IMR-90 (cell line): ENCODE results near the gene ARMS2. TPM values are rescaled to one million over a fixed set of nuclear protein-coding genes. Genes with fewer than 3 reads are reported as not detected.
A peak's percentile ranks its signal among the peaks of the same experiment; 100 is the strongest.

Experiments used
- ATAC-seq: fragments of 200-7000 bp; cut with Tn5 transposase; 2 replicates; pipeline ENCODE4 v1.9.1; 2020; ENCODE audit warnings: low read depth, mild to moderate bottlenecking, moderate library complexity
- BruUV-seq: library from RNA; stranded (reverse); fragments of 400-500 nt; replicated peaks from 2 replicates; lab custom pipeline; 2021; lab: Mats Ljungman, UMichigan
- CTCF ChIA-PET: fragments of 300-600 bp; formaldehyde crosslinking; extraction: SDS; loops from one replicate; lab custom pipeline; 2021; ENCODE audit warnings: antibody characterized with exemption; lab: Yijun Ruan, JAX
- POLR2A ChIA-PET: fragments of 300-600 bp; sonication (Branson Sonifier 250); formaldehyde crosslinking; loops from one replicate; lab custom pipeline; 2022; ENCODE audit warnings: antibody characterized with exemption; ENCODE audit not compliant: unreplicated experiment; lab: Charles Lee
- DNase-seq: peaks from one replicate; pipeline ENCODE4 v3.0.0; 2013
- H2AFZ ChIP-seq: replicated peaks from 2 replicates; pipeline ENCODE3; 2013; ENCODE audit warnings: low read length, mild to moderate bottlenecking; ENCODE audit not compliant: poor library complexity
- H2AK5ac ChIP-seq: 2 replicates; pipeline ENCODE4 v1.6.1; 2013; ENCODE audit warnings: low read depth, low read length, inconsistent platforms
- H2AK9ac ChIP-seq: replicated peaks from 2 replicates; pipeline ENCODE3; 2013; ENCODE audit warnings: mild to moderate bottlenecking, low read depth, low read length, moderate library complexity; ENCODE audit not compliant: poor library complexity
- H2BK120ac ChIP-seq: 2 replicates; pipeline ENCODE4 v1.6.1; 2013; ENCODE audit warnings: low read depth, low read length, inconsistent platforms
- H2BK15ac ChIP-seq: 3 replicates; pipeline ENCODE4 v1.6.1; 2013; ENCODE audit warnings: low read depth, low read length, inconsistent platforms
- H2BK20ac ChIP-seq: 2 replicates; pipeline ENCODE4 v1.6.1; 2013; ENCODE audit warnings: low read depth, mild to moderate bottlenecking, inconsistent platforms, low read length, moderate library complexity
- H2BK5ac ChIP-seq: 2 replicates; pipeline ENCODE4 v1.6.1; 2013; ENCODE audit warnings: mild to moderate bottlenecking, low read depth, low read length, inconsistent platforms; ENCODE audit not compliant: poor library complexity, severe bottlenecking
- H3K14ac ChIP-seq: replicated peaks from 2 replicates; pipeline ENCODE4 v1.6.1; 2013; ENCODE audit warnings: low read depth, low read length, inconsistent platforms
- H3K18ac ChIP-seq: 2 replicates; pipeline ENCODE4 v1.6.1; 2013; ENCODE audit warnings: low read depth, low read length, control low read depth
- H3K23ac ChIP-seq: 2 replicates; pipeline ENCODE4 v1.6.1; 2013; ENCODE audit warnings: low read depth, low read length, inconsistent platforms
- H3K27ac ChIP-seq: 2 replicates; pipeline ENCODE4 v1.5.1; 2013; ENCODE audit warnings: mild to moderate bottlenecking, control low read depth, low read length; ENCODE audit not compliant: insufficient read depth
- H3K27me3 ChIP-seq: 2 replicates; pipeline ENCODE4 v1.6.1; 2013; ENCODE audit warnings: low read length; ENCODE audit not compliant: control insufficient read depth, insufficient read depth
- H3K36me3 ChIP-seq: 2 replicates; pipeline ENCODE4 v1.6.1; 2013; ENCODE audit warnings: low read length, mixed read lengths; ENCODE audit not compliant: control insufficient read depth, insufficient read depth
- H3K4ac ChIP-seq: 2 replicates; pipeline ENCODE4 v1.6.1; 2013; ENCODE audit warnings: low read depth, low read length, inconsistent platforms
- H3K4me1 ChIP-seq: 2 replicates; pipeline ENCODE4 v1.6.1; 2013; ENCODE audit warnings: low read length, mixed read lengths; ENCODE audit not compliant: control insufficient read depth, insufficient read depth
- H3K4me2 ChIP-seq: 2 replicates; pipeline ENCODE4 v1.6.1; 2013; ENCODE audit warnings: low read depth, mild to moderate bottlenecking, control low read depth, low read length, moderate library complexity
- H3K4me3 ChIP-seq: 2 replicates; pipeline ENCODE4 v1.5.1; 2013; ENCODE audit warnings: low read depth, mild to moderate bottlenecking, control low read depth, low read length, moderate library complexity; ENCODE audit not compliant: insufficient read depth
- H3K56ac ChIP-seq: 2 replicates; pipeline ENCODE4 v1.6.1; 2013; ENCODE audit warnings: low read length, inconsistent platforms; ENCODE audit not compliant: insufficient read depth; ENCODE audit errors: extremely low read depth
- H3K79me1 ChIP-seq, 2 experiments: 2 replicates each; pipeline ENCODE4 v1.6.1; 2013; ENCODE audit warnings: low read length in 2 of 2, inconsistent platforms in 1 of 2, low read depth in 1 of 2
- H3K9ac ChIP-seq: 2 replicates; pipeline ENCODE4 v1.6.1; 2013; ENCODE audit warnings: low read depth, low read length, control low read depth
- H3K9me1 ChIP-seq: 2 replicates; pipeline ENCODE4 v1.6.1; 2013; ENCODE audit warnings: low read length, inconsistent platforms; ENCODE audit not compliant: insufficient read depth
- H3K9me3 ChIP-seq: 2 replicates; pipeline ENCODE4 v1.6.1; 2013; ENCODE audit warnings: low read length; ENCODE audit not compliant: control insufficient read depth, insufficient read depth
- H4K20me1 ChIP-seq: 2 replicates; pipeline ENCODE4 v1.6.1; 2013; ENCODE audit warnings: low read length, inconsistent platforms; ENCODE audit not compliant: insufficient read depth
- H4K5ac ChIP-seq: 2 replicates; pipeline ENCODE4 v1.6.1; 2013; ENCODE audit warnings: mild to moderate bottlenecking, low read depth, low read length, control low read depth
- H4K8ac ChIP-seq, 2 experiments: 2 replicates each; pipeline ENCODE4 v1.6.1; 2013; ENCODE audit warnings: low read depth in 2 of 2, low read length in 2 of 2, control low read depth in 1 of 2, inconsistent platforms in 1 of 2
- H4K91ac ChIP-seq: 2 replicates; pipeline ENCODE4 v1.6.1; 2013; ENCODE audit warnings: low read depth, low read length, inconsistent platforms; ENCODE audit not compliant: insufficient read depth
- RCOR1 ChIP-seq: IDR thresholded peaks from 2 replicates; pipeline ENCODE4 v1.6.1; 2012; ENCODE audit warnings: mild to moderate bottlenecking, low read length, improper control_type of control experiment; ENCODE audit not compliant: insufficient replicate concordance
- RFX5 ChIP-seq: IDR thresholded peaks from 2 replicates; pipeline ENCODE4 v1.8.0; 2012; ENCODE audit warnings: low read depth, mild to moderate bottlenecking, low read length, moderate library complexity
- WGBS, 2 experiments: methylation state at CpG; one replicate each; pipeline versions ENCODE4 v1.1.5 to v1.1.7; 2013; ENCODE audit warnings: missing lambda C conversion rate in 2 of 2; ENCODE audit not compliant: insufficient read length in 1 of 2; ENCODE audit errors: extremely low coverage in 2 of 2; 5-methylcytosine and 5-hydroxymethylcytosine counted together
- dilution Hi-C: fragments of 300-500 bp; cut with HindIII; formaldehyde crosslinking; loops from one replicate; pipeline ENCODE4 v1.14.3; 2018; ENCODE audit warnings: low sequenced_read_pairs; ENCODE audit not compliant: unreplicated experiment
- in situ Hi-C: fragments of 300-500 bp; cut with MboI; formaldehyde crosslinking; loops from 3 replicates; pipeline ENCODE4 v1.14.3; 2019; ENCODE audit warnings: low sequenced_read_pairs, inconsistent platforms, mixed read lengths
- intact Hi-C: fragments of 100-400 bp; cut with micrococcal nuclease; formaldehyde crosslinking; loops from 2 replicates; pipeline ENCODE4 v1.10.0; 2022
- polyA plus RNA-seq, 3 experiments: library from polyadenylated mRNA; depleted of rRNA; stranded (reverse); fragments of >200 nt; gene quantifications; 2 replicates each; pipeline ENCODE4 v1.2.3, GENCODE V29; 2012; ENCODE audit warnings: low replicate concordance in 1 of 3
- total RNA-seq: library from RNA; depleted of rRNA; stranded (reverse); fragments of >200 nt; gene quantifications from 2 replicates; pipeline ENCODE4 v1.2.3, GENCODE V29; 2012

Gene ARMS2
- total and polyA plus RNA-seq, 2 of the 4 experiments (the other 2 are of a cell fraction): not detected

- Histone ChIP-seq H3K23ac (no peak overlapping the region), H3K9me3 (no peaks in the 10 kb centered on the region), H4K5ac (no peak overlapping the region), H3K36me3 (peaks cover 5% of the 10 kb centered on the region; the same call in 1 of the 2 replicates), H3K79me1 (peaks cover 3 to 8% of the 10 kb centered on the region in 2 experiments; a peak in 2 of 4 replicates), H3K56ac (no peak overlapping the region), H4K8ac (no peak overlapping the region), H3K18ac (no peak overlapping the region), H3K4me1 (peaks cover 15% of the 10 kb centered on the region), H3K27ac (no peak overlapping the region), H2BK5ac (no peak overlapping the region), H3K27me3 (no peaks in the 10 kb centered on the region), H3K4ac (no peak overlapping the region), H4K91ac (no peak overlapping the region), H3K9me1 (0 out of 2 replicates have a peak, but pooled peaks cover 4% of the 10 kb centered on the region), H2AK9ac (no peak overlapping the region), H2AK5ac (no peak overlapping the region), H2BK15ac (no peak overlapping the region), H2BK20ac (no peak overlapping the region), H4K20me1 (no peaks in the 10 kb centered on the region; the same call in 1 of the 2 replicates), H2AFZ (no peak overlapping the region), H3K4me2 (no peak overlapping the region), H2BK120ac (no peak overlapping the region), H3K14ac (peak overlapping the region; percentile 51; the same call in 1 of the 2 replicates), H3K9ac (no peak overlapping the region), H3K4me3 (no peak overlapping the region)
- in situ Hi-C loops: no loop called here
- TF ChIP-seq RCOR1 (no peak), RFX5 (no peak)
- DNase-seq (no peak), ATAC-seq (peak; percentile 55)
- POLR2A ChIA-PET: no interaction called here
- CTCF ChIA-PET: no interaction called here
- dilution Hi-C loops: no loop called here
- BruUV-seq: no TSS peak
- intact Hi-C loops: no loop called here
- 36% methylated on average over 2 of the region's 5 CpGs; no CpG with 5 or more reads in 1 of the 2 experiments for WGBS, 2 experiments
These were observed 31.2 kb downstream of the ARMS2 start for GRCh38 chr10:122485670-122486069.
